Measurements from ENCODE around the gene TP53TG3.
"Not testable (repeated sequence)": the region's sequence is repeated elsewhere in the genome, so short reads cannot be mapped to it uniquely, and the experiment has no call there.

TP53TG3 gene, protein sequence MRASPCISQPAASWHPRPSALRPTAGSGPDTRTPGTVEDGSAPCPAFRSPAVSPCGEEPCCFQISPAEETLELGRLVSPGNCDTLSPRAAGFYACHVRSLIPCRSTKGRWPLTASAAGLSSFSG
- 0 reads per million in 2 donors for total RNA-seq

DNA sequence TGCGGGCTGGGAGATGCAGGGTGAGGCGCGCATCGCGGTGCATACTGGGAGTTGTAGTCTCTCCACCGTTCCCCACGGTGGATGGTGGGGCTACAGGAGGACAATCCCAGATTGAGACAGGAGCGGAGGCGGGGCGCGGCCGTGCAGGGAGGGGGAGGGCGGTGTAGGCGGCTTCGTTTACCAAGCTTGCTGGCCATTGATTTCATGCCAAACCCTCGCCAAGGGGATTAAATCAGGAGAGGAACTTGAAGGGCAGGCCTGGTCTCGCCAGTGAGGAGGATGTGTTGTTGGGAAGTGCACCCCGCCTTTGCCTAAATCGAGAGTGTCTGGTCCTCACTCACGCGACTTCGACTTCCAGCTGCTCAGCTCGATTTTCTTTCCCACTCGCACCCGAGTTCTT lies at the start of gene TP53TG3:
TSS of gene TP53TG3 (minus strand) at position 101 of the 400 bp plus-strand sequence. CDS start at position 33, 68 bp downstream.
- not testable (repeated sequence) for DNase-seq

DNA sequence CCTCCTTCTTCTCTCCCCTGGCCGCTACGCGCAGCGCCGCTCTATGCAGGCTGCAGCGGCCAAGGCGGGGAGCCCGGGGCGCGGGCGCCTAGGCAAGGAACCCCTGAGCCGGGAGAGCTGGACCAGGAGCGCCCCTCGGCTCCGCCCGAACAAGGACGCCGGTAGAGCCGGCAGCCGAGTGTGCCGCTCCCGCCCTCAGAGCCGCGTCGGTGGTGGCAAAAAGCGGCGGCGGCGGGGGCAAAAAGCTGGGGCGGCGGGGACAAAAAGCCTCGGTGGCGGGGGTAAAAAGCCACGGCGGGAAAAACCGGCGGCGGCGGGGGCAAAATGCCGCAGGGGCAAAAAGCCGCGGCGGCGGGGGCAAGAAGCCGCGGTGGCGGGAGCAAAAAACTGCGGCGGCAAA lies 25.1 kb downstream of the TP53TG3 start:
- DNase-seq, result not testable (repeated sequence)

DNA sequence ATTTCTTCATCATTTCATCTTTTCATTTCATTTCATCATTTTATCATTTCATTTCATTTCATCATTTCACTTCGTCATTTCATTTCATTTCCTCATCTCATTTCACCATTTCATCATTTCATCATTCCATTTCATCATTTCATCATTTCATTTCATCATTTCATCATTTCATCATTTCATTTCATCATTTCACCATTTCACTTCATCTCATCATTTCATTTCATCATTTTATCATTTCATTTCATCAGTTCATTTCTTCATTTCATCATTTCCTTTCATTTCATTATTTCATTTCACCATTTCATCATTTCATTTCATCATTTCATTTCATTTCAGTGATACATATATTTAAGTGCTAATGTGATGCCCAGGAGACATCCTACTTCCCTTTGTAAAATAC lies 28.4 kb downstream of the TP53TG3 start:
- DNase-seq, result not testable (repeated sequence)

DNA sequence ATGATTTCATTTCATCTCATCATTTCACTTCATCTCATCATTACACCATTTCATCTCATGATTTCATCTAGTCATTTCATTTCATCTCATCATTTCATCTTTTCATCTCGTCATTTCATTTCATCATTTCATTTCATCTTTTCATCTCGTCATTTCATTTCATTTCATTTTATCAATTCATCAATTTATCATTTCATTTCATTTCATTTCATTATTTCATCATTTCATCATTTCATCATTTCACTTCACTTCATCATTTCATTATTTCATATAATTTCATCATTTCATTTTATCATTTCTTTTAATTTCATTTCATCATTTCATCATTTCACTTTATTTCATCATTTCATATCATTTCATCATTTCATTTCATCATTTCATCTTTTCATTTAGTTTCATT lies 29.2 kb downstream of the TP53TG3 start:
- DNase-seq, result not testable (repeated sequence)

DNA sequence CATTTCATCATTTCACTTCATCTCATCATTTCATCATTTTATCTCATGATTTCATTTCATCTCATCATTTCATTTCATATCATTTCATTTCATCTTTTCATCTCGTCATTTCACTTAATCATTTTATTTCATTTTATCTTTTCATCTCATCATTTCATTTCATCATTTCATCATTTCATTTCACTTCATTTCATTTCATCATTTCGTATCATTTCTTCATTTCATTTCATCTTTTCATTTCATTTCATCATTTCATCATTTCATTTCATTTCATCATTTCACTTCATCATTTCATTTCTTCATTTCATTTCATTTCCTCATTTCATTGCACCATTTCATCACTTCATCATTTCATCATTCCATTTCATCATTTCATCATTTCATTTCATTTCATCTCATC lies 29.8 kb downstream of the TP53TG3 start:
- not testable (repeated sequence) for DNase-seq

DNA sequence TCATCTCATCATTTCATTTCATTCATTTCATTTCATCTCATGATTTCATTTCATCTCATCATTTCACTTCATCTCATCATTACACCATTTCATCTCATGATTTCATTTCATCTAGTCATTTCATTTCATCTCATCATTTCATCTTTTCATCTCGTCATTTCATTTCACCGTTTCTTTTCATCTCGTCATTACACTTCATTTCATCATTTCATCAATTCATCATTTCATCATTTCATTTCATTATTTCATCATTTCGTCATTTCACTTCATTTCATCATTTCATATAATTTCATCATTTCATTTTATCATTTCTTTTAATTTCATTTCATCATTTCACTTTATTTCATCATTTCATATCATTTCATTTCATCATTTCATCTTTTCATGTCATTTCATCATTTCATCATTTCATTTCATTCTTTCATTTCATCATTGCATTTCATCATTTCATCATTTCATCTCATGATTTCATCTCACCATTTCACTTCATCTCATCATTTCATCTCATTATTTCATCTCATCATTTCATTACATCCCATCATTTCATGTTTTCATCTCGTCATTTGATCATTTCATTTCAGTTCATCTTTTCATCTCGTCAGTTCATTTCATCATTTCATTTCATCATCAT lies 30.6 kb downstream of the TP53TG3 start:
- DNase-seq, result not testable (repeated sequence)

DNA sequence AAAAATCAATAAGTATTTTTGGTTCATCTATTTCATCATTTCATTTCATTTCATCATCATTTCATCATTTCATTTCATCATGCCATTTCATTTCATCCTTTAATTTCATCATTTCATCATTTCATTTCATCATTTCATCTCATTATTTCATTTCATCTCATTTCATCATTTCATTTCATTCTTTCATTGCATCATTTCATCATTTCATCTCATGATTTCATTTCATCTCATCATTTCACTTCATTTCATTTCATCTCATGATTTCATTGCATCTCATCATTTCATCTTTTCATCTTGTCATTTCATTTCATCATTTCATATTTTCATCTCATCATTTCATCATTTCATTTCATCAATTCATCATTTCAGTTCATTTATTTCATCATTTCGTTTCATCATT lies 31.2 kb downstream of the TP53TG3 start:
- DNase-seq, result not testable (repeated sequence)

DNA sequence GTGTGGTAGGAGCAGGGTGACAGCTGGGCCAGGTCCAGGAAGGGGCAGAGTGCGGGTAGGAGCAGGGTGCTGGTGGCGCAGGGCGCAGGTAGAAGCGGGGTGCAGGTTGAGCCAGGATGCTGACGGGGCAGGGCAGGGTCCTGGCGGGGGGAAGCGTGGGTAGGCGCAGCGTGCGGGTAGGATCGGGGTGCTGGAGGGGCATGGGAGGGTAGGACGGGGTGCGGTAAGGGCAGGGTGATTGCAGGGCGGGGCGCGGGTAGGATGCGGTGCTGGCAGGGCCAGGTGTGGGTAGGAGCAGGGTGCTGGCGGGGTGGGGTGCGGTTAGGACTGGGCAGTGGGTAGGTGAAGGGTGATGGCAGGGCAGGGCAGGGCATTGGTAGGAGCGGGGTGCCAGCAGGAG lies 38.4 kb downstream of the TP53TG3 start:
- DNase-seq, result not testable (repeated sequence)

DNA sequence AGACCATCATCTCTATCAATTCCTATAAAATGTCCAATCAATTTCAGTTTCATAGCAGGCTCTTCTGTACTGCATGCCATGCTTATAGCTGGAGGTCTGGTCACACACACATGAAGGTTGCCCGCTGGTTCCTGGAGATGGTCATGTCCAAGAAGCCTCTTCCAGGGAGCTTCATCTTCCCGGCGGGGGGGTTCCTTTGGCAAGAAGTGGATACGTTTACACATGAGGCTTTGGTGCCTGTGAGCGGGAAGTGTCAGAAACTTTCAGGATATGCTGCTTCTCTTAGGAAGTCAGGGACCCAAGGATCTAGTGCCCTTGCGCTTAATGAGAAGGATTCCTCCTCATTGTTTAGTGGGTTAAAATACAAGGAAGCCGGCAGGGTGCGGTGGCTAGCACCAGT lies 43.9 kb downstream of the TP53TG3 start:
- not testable (repeated sequence) for DNase-seq
